A172 (cell line): ENCODE measurements around the gene TMEM170B. TPM values are rescaled to one million over a fixed set of nuclear protein-coding genes. Genes with fewer than 3 reads are reported as not detected.

Source experiments
- DNase-seq: peaks from one replicate; pipeline ENCODE4 v3.0.0-alpha.2; 2015; ENCODE audit warnings: low spot score
- total RNA-seq: library from RNA; depleted of rRNA; stranded (reverse); fragments of >200 nt; shearing (Covaris generic); gene quantifications from 2 replicates; pipeline ENCODE4 v1.2.3, GENCODE V29; 2014; rRNA removed

Gene TMEM170B
- total RNA-seq, 1 experiment from 2014 or later, result 4.0 TPM

- peak; percentile 56 for DNase-seq
Measured at GRCh38 chr6:11615214-11615602, 77.7 kb downstream of the TMEM170B start.

GRCh38 chr6:11616200-11616611, 78.7 kb downstream of the TMEM170B start:
- peak; percentile 74 for DNase-seq

- DNase-seq, result peak; percentile 35
Measured at GRCh38 chr6:11618533-11618932, 81.0 kb downstream of the TMEM170B start.

GRCh38 chr6:11621119-11621518, 83.6 kb downstream of the TMEM170B start:
- no peak for DNase-seq

- no peak for DNase-seq
Measured at GRCh38 chr6:11622156-11622555, 84.6 kb downstream of the TMEM170B start.

GRCh38 chr6:11623272-11623671, 85.7 kb downstream of the TMEM170B start:
- no peak for DNase-seq

- no peak for DNase-seq
Measured at GRCh38 chr6:11625302-11625701, 87.8 kb downstream of the TMEM170B start.

- DNase-seq, result no peak
Measured at GRCh38 chr6:11626356-11626755, 88.8 kb downstream of the TMEM170B start.

- DNase-seq, result no peak
Measured at GRCh38 chr6:11628562-11628961, 91.0 kb downstream of the TMEM170B start.

GRCh38 chr6:11631008-11631407, 93.5 kb downstream of the TMEM170B start:
- DNase-seq, result no peak

GRCh38 chr6:11631539-11631938, 94.0 kb downstream of the TMEM170B start:
- DNase-seq, result no peak

- peak; percentile 86 for DNase-seq
Measured at GRCh38 chr6:11632231-11632630, 94.7 kb downstream of the TMEM170B start.

- peak; percentile 90 for DNase-seq
Measured at GRCh38 chr6:11632795-11633511, 95.4 kb downstream of the TMEM170B start.

Other genes with a start within 250 kb of the TMEM170B start
- 1.9 and 3.9 TPM in 2 replicates for gene ADTRP, start 241.1 kb downstream of the TMEM170B start, total RNA-seq